OCI-LY1 (cell line): Measurements from ENCODE around the gene IL5.

Source experiments
- CTCF ChIP-seq: fragments of 200-600 bp; sonication (generic), shearing (Covaris generic); IDR thresholded peaks from 2 replicates; pipeline ENCODE4 v1.5.1; 2017; ENCODE audit warnings: mild to moderate bottlenecking, antibody characterized with exemption, low read length, moderate library complexity, mixed read lengths
- EZH2 ChIP-seq: fragments of 200-600 bp; sonication (generic), shearing (Covaris generic); IDR thresholded peaks from 2 replicates; pipeline ENCODE4 v1.8.0; 2017; ENCODE audit warnings: borderline replicate concordance, mixed run types, mild to moderate bottlenecking, antibody characterized with exemption, low read length, moderate library complexity, mixed read lengths

DNA sequence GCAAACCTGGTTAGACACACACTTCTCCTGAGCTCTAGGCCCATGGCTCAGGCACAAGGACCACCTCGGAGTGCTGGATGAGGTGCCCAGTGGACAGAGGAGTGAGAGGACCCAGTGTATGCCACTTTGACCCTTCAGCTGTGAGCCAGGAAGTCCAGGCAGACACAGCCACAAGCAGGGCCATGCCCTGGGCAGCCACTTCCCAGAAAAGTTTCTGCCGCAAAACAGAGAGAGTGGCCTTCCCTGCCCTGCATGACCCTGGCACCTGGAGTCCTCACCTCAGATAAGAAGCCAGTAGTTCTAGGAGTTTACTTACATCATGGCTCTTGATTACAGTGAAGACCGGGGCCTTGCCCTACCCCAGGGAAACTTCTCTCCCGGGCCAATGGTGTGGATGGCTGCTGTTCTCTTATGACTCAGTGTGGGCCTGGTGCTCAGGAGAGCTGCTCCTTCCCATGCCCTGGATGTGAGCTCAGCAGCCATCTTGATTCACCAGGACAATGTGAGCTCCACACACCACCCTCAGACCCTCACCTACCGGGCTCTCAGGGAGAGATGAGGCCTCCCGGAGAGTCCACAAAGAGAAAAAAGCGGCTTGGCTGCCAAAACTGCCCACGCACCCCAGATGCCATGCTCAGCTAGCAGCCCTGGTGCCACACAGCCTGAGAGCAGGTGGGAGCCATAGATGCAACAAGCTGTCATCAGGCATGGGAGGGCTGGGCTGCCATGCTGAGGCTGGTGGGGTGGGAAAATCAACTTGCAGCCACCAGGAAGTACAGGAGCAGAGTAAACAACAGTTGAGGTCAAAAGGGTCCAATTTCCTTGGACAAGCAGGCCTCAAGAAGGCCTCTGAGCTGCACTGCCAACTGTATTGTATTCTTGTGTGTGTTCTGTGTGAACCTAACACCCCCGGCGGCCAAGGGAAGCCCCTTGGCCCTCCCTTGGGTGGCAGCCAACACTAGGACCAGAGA is 41.1 kb downstream of the IL5 start:
- TF ChIP-seq CTCF (no peak), EZH2 (no peak)
